WTC11 (cell line): Measurements from ENCODE around the gene FHOD3.

Experiments
- CREB1 ChIP-seq: sonication (generic); formaldehyde crosslinking; IDR thresholded peaks from 2 replicates; pipeline ENCODE4 v1.8.0; 2023; ENCODE audit warnings: mild to moderate bottlenecking, missing genetic modification reagents
- CTCF ChIP-seq: fragments of 200-600 bp; IDR thresholded peaks from 2 replicates; pipeline ENCODE4 v1.8.0; 2022; ENCODE audit warnings: antibody characterized with exemption
- ETV6 ChIP-seq: sonication (generic); formaldehyde crosslinking; IDR thresholded peaks from 2 replicates; pipeline ENCODE4 v1.8.1; 2022; ENCODE audit warnings: mild to moderate bottlenecking, missing genetic modification reagents
- MAX ChIP-seq: sonication (generic); formaldehyde crosslinking; IDR thresholded peaks from 2 replicates; pipeline ENCODE4 v1.8.0; 2022; ENCODE audit warnings: mild to moderate bottlenecking, missing genetic modification reagents
- NFYB ChIP-seq: sonication (generic); formaldehyde crosslinking; conservative IDR thresholded peaks from 2 replicates; pipeline ENCODE4 v1.8.0; 2022; ENCODE audit warnings: low read depth, missing genetic modification reagents
- NR2C2 ChIP-seq: sonication (generic); formaldehyde crosslinking; IDR thresholded peaks from 2 replicates; pipeline ENCODE4 v1.8.0; 2022; ENCODE audit warnings: mild to moderate bottlenecking, missing genetic modification reagents
- SOX15 ChIP-seq: fragments of 250-450 bp; sonication (Bioruptor Pico); IDR thresholded peaks from 2 replicates; pipeline ENCODE4 v1.9.0; 2021; ENCODE audit warnings: mild to moderate bottlenecking
- TF ChIP-seq, protein P1 (sequence below): sonication (generic); formaldehyde crosslinking; IDR thresholded peaks from 2 replicates; pipeline ENCODE4 v1.8.0; 2022; ENCODE audit warnings: mild to moderate bottlenecking, missing genetic modification reagents
- TF ChIP-seq, protein P2 (sequence below): fragments of 250-450 bp; sonication (Bioruptor Pico); IDR thresholded peaks from 2 replicates; pipeline ENCODE4 v1.9.0; 2021; ENCODE audit warnings: mild to moderate bottlenecking
- TF ChIP-seq, protein P3 (sequence below): sonication (generic); formaldehyde crosslinking; IDR thresholded peaks from 2 replicates; pipeline ENCODE4 v1.8.1; 2022; ENCODE audit warnings: low read depth, mild to moderate bottlenecking, moderate library complexity, missing genetic modification reagents, borderline replicate concordance
- TF ChIP-seq, protein P4 (sequence below): sonication (generic); formaldehyde crosslinking; IDR thresholded peaks from 2 replicates; pipeline ENCODE4 v1.8.0; 2023; ENCODE audit warnings: missing genetic modification reagents

GRCh38 chr18:36409779-36410178 is 112.3 kb downstream of the FHOD3 start:
- TF ChIP-seq CREB1 (no peak), ETV6 (CRISPR knock-in tag) (no peak), CTCF (no peak), SOX15 (CRISPR knock-in tag) (no peak), NR2C2 (no peak), MAX (CRISPR knock-in tag) (no peak), NFYB (no peak)
- TF ChIP-seq, protein P1, sequence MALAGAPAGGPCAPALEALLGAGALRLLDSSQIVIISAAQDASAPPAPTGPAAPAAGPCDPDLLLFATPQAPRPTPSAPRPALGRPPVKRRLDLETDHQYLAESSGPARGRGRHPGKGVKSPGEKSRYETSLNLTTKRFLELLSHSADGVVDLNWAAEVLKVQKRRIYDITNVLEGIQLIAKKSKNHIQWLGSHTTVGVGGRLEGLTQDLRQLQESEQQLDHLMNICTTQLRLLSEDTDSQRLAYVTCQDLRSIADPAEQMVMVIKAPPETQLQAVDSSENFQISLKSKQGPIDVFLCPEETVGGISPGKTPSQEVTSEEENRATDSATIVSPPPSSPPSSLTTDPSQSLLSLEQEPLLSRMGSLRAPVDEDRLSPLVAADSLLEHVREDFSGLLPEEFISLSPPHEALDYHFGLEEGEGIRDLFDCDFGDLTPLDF (CRISPR knock-in tag) = no peak
- TF ChIP-seq, protein P2, sequence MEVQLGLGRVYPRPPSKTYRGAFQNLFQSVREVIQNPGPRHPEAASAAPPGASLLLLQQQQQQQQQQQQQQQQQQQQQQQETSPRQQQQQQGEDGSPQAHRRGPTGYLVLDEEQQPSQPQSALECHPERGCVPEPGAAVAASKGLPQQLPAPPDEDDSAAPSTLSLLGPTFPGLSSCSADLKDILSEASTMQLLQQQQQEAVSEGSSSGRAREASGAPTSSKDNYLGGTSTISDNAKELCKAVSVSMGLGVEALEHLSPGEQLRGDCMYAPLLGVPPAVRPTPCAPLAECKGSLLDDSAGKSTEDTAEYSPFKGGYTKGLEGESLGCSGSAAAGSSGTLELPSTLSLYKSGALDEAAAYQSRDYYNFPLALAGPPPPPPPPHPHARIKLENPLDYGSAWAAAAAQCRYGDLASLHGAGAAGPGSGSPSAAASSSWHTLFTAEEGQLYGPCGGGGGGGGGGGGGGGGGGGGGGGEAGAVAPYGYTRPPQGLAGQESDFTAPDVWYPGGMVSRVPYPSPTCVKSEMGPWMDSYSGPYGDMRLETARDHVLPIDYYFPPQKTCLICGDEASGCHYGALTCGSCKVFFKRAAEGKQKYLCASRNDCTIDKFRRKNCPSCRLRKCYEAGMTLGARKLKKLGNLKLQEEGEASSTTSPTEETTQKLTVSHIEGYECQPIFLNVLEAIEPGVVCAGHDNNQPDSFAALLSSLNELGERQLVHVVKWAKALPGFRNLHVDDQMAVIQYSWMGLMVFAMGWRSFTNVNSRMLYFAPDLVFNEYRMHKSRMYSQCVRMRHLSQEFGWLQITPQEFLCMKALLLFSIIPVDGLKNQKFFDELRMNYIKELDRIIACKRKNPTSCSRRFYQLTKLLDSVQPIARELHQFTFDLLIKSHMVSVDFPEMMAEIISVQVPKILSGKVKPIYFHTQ (CRISPR knock-in tag) = no peak
- TF ChIP-seq, protein P3, sequence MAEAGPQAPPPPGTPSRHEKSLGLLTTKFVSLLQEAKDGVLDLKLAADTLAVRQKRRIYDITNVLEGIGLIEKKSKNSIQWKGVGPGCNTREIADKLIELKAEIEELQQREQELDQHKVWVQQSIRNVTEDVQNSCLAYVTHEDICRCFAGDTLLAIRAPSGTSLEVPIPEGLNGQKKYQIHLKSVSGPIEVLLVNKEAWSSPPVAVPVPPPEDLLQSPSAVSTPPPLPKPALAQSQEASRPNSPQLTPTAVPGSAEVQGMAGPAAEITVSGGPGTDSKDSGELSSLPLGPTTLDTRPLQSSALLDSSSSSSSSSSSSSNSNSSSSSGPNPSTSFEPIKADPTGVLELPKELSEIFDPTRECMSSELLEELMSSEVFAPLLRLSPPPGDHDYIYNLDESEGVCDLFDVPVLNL (CRISPR knock-in tag) = no peak
- TF ChIP-seq, protein P4, sequence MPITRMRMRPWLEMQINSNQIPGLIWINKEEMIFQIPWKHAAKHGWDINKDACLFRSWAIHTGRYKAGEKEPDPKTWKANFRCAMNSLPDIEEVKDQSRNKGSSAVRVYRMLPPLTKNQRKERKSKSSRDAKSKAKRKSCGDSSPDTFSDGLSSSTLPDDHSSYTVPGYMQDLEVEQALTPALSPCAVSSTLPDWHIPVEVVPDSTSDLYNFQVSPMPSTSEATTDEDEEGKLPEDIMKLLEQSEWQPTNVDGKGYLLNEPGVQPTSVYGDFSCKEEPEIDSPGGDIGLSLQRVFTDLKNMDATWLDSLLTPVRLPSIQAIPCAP (CRISPR knock-in tag) = no peak
